LNCaP clone FGC (cell line): Measurements from ENCODE around the gene DOCK3.

Experiments used
- DNase-seq: peaks from one replicate; pipeline ENCODE4 v3.0.0-alpha.2; 2011; ENCODE audit warnings: low read depth
- H3K4me3 ChIP-seq: 2 replicates; pipeline ENCODE4 v1.5.1; 2011; ENCODE audit warnings: mild to moderate bottlenecking, low read depth, low read length, control low read depth
- TF ChIP-seq, protein P1 (sequence below): IDR thresholded peaks from 2 replicates; pipeline ENCODE4 v1.5.1; 2012; ENCODE audit warnings: mild to moderate bottlenecking; ENCODE audit not compliant: control insufficient read depth, insufficient read depth; ENCODE audit errors: extremely low read depth

Gene DOCK3

GRCh38 chr3:51397392-51397791 is 722.7 kb downstream of the DOCK3 start:
- DNase-seq, result no peak
- TF ChIP-seq, protein P1, sequence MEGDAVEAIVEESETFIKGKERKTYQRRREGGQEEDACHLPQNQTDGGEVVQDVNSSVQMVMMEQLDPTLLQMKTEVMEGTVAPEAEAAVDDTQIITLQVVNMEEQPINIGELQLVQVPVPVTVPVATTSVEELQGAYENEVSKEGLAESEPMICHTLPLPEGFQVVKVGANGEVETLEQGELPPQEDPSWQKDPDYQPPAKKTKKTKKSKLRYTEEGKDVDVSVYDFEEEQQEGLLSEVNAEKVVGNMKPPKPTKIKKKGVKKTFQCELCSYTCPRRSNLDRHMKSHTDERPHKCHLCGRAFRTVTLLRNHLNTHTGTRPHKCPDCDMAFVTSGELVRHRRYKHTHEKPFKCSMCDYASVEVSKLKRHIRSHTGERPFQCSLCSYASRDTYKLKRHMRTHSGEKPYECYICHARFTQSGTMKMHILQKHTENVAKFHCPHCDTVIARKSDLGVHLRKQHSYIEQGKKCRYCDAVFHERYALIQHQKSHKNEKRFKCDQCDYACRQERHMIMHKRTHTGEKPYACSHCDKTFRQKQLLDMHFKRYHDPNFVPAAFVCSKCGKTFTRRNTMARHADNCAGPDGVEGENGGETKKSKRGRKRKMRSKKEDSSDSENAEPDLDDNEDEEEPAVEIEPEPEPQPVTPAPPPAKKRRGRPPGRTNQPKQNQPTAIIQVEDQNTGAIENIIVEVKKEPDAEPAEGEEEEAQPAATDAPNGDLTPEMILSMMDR, result no peak
- no peak overlapping the region for H3K4me3 ChIP-seq

- TF ChIP-seq, protein P1, result no peak
- no peak overlapping the region for H3K4me3 ChIP-seq
- no peak for DNase-seq
Observed at GRCh38 chr3:51398595-51399310, 724.0 kb downstream of the DOCK3 start.

DNA sequence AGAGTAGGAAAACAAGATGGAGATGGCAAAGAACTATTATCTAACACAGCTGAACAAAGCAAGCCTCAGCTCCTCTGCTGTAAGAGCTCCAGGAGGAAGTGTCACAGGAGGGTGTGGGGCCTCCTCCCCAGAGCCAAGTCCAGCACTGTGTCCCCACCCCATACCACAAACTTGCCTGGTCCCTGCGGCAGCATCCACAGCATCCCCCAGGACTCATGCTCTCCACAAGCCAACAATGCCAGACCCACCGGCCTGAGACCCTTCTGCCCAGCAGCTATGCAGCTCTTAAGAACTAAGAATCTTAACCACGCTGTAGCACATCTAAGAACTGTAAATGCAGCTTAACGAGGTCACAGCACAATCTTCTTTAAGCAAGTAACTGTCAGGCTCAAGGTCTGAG is 725.4 kb downstream of the DOCK3 start:
- DNase-seq, result no peak
- no peak overlapping the region for H3K4me3 ChIP-seq
- TF ChIP-seq, protein P1, result no peak

GRCh38 chr3:51401735-51402134 is 727.0 kb downstream of the DOCK3 start:
- H3K4me3 ChIP-seq, result no peak overlapping the region
- DNase-seq, result no peak
- TF ChIP-seq, protein P1, result no peak

DNA sequence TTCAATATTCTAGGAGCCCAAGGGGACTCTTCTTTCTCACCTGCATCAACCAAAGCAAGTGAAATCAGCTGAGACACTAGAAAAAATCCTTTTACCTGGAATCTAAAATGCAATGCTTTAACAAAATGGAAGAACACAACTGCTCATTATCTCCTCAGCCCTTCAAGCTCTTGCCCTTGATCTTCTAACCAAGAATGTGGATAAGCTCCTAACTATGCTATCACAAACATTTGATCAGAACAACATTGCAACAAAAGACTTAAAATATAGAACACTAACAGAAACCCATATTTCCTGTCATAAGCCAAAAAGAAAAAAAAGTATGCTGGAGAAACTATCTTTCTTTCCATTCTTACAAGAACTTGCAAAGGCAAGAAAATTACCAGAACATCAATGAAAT is 728.9 kb downstream of the DOCK3 start:
- H3K4me3 ChIP-seq, result no peak overlapping the region
- TF ChIP-seq, protein P1, result no peak
- no peak for DNase-seq

DNA sequence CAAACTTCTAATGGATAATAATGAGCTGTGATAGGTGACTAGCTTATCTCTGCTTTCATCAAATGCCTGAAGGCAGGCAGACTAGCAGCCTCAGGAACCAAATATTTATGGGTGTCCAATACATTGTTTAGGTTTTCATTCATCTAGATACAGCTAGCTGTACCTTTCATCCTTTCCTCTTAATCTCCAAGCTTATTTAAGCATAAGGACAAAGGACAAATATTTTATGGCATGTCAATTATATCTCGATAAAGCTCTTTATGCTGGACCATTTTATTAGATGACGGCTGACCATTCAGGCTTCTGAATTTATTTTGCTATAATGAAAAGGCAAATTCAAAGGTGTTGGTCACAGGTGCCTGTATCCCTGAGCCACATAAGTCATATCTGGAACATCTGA is 733.3 kb downstream of the DOCK3 start:
- H3K4me3 ChIP-seq, result no peak overlapping the region
- TF ChIP-seq, protein P1, result no peak
- DNase-seq, result no peak

DNA sequence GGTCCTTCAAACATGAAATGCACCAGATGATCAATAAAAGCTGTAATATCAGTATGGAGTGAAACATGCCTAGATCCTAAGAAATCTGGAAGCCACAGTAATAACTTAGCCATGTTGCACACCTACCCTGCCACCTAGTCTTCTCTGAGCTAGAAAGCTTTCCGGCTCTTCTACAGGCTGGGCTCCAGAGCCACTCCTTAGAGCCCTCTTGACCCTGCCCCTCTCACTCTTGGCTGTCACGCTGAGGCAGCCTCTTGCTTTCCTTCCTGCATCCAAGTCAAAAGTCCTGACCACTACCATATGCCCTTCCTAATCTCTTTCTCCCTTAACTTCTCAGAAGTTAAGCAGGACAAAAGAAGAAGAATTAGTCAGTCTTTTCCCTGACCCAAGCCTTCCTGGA is 734.1 kb downstream of the DOCK3 start:
- no peak overlapping the region for H3K4me3 ChIP-seq
- TF ChIP-seq, protein P1, result no peak
- no peak for DNase-seq
